Endothelial cell (in vitro differentiated cells): ENCODE measurements around the gene SLC31A1. TPM values are rescaled to one million over a fixed set of nuclear protein-coding genes. Genes with fewer than 3 reads are reported as not detected.

Experiments
- DNase-seq: peaks from one replicate; pipeline ENCODE4 v3.0.0; 2021; ENCODE audit warnings: low spot score
- H3K27ac Mint-ChIP-seq: one replicate; pipeline ENCODE4 v1.8.0; 2021; ENCODE audit warnings: mixed read lengths, inconsistent platforms; ENCODE audit not compliant: unreplicated experiment
- H3K27me3 Mint-ChIP-seq: one replicate; pipeline ENCODE4 v1.8.0; 2021; ENCODE audit warnings: mild to moderate bottlenecking, moderate library complexity, mixed read lengths, inconsistent platforms; ENCODE audit not compliant: unreplicated experiment
- H3K36me3 Mint-ChIP-seq: one replicate; pipeline ENCODE4 v1.8.0; 2021; ENCODE audit warnings: mild to moderate bottlenecking, low read depth, mixed read lengths, inconsistent platforms; ENCODE audit not compliant: unreplicated experiment
- H3K4me1 Mint-ChIP-seq: one replicate; pipeline ENCODE4 v1.8.0; 2021; ENCODE audit warnings: mild to moderate bottlenecking, mixed read lengths, inconsistent platforms; ENCODE audit not compliant: unreplicated experiment
- H3K4me3 Mint-ChIP-seq: one replicate; pipeline ENCODE4 v1.8.0; 2021; ENCODE audit warnings: mild to moderate bottlenecking, mixed read lengths, inconsistent platforms; ENCODE audit not compliant: unreplicated experiment
- H3K9me3 Mint-ChIP-seq: one replicate; pipeline ENCODE4 v1.8.0; 2021; ENCODE audit warnings: mixed read lengths, inconsistent platforms; ENCODE audit not compliant: unreplicated experiment
- CTCF ChIP-seq: fragments of 200-600 bp; sonication (generic); IDR thresholded peaks from one replicate; pipeline ENCODE4 v1.5.0; 2021; ENCODE audit warnings: antibody characterized with exemption; ENCODE audit not compliant: unreplicated experiment
- total RNA-seq: library from RNA; stranded (reverse); fragmentation: NEBNext Ultra II Directional; extraction: Animal tissue kit (Norgen Biotek cat#: 25700); gene quantifications from one replicate; pipeline ENCODE4 v1.2.1, GENCODE V29; 2021; ENCODE audit not compliant: unreplicated experiment

SLC31A1 gene
- total RNA-seq, 1 donor from 2014 or later = 23.2 TPM

- no peak for DNase-seq
- Mint-ChIP-seq H3K36me3 (peaks cover 30% of the 10 kb centered on the region), H3K4me1 (peaks cover 6% of the 10 kb centered on the region), H3K27me3 (no peaks in the 10 kb centered on the region), H3K9me3 (no peaks in the 10 kb centered on the region), H3K4me3 (no peak overlapping the region), H3K27ac (no peak overlapping the region)
- no peak for TF ChIP-seq CTCF
Observed at GRCh38 chr9:113205861-113206260, 15.5 kb upstream of the SLC31A1 start.

GRCh38 chr9:113210815-113211214 lies 10.5 kb upstream of the SLC31A1 start:
- Mint-ChIP-seq H3K36me3 (peaks cover 34% of the 10 kb centered on the region), H3K27me3 (peaks cover 4% of the 10 kb centered on the region), H3K4me1 (peaks cover 10% of the 10 kb centered on the region), H3K27ac (peak overlapping the region; percentile 42), H3K9me3 (no peaks in the 10 kb centered on the region), H3K4me3 (no peak overlapping the region)
- DNase-seq = no peak
- TF ChIP-seq CTCF = no peak

GRCh38 chr9:113215132-113215531 lies 6.2 kb upstream of the SLC31A1 start:
- no peak overlapping the region for H3K4me3 Mint-ChIP-seq
- DNase-seq = no peak
- H3K27ac Mint-ChIP-seq = no peak overlapping the region
- peaks cover 27% of the 10 kb centered on the region for H3K36me3 Mint-ChIP-seq
- H3K4me1 Mint-ChIP-seq = peaks cover 9% of the 10 kb centered on the region
- H3K27me3 Mint-ChIP-seq = peaks cover 5% of the 10 kb centered on the region
- TF ChIP-seq CTCF = no peak
- H3K9me3 Mint-ChIP-seq = no peaks in the 10 kb centered on the region

- Mint-ChIP-seq H3K4me1 (peaks cover 15% of the 10 kb centered on the region), H3K36me3 (peaks cover 17% of the 10 kb centered on the region), H3K27me3 (peaks cover 7% of the 10 kb centered on the region), H3K9me3 (no peaks in the 10 kb centered on the region), H3K27ac (no peak overlapping the region), H3K4me3 (no peak overlapping the region)
- DNase-seq = no peak
- no peak for TF ChIP-seq CTCF
Observed at GRCh38 chr9:113216406-113216805, 4.9 kb upstream of the SLC31A1 start.

- no peak overlapping the region for H3K27ac Mint-ChIP-seq
Observed at GRCh38 chr9:113219186-113219936, 2.0 kb upstream of the SLC31A1 start.

More at GRCh38 chr9:113219186-113219936, 2.0 kb upstream of the SLC31A1 start:
- Mint-ChIP-seq H3K4me3 (peak overlapping the region; percentile 97), H3K9me3 (no peaks in the 10 kb centered on the region), H3K27me3 (peaks cover 8% of the 10 kb centered on the region), H3K36me3 (peaks cover 8% of the 10 kb centered on the region), H3K4me1 (peaks cover 26% of the 10 kb centered on the region)
- no peak for TF ChIP-seq CTCF
- no peak for DNase-seq
